Loucy (cell line): ENCODE measurements around the gene C1orf50.

Source experiments
- H2AFZ ChIP-seq: fragments of 200-600 bp; sonication (generic); 2 replicates; pipeline ENCODE4 v1.6.0; 2016; ENCODE audit warnings: antibody characterized with exemption, mild to moderate bottlenecking, low read length, moderate library complexity
- H3F3A ChIP-seq: fragments of 200-600 bp; 2 replicates; pipeline ENCODE4 v1.6.0; 2016; ENCODE audit warnings: antibody characterized with exemption, low read depth, mild to moderate bottlenecking
- H3K27me3 ChIP-seq: fragments of 200-600 bp; sonication (generic); 2 replicates; pipeline ENCODE4 v1.6.1; 2014; ENCODE audit warnings: low read length, mild to moderate bottlenecking; ENCODE audit not compliant: insufficient read depth, poor library complexity, severe bottlenecking
- H3K36me3 ChIP-seq: fragments of 200-600 bp; sonication (generic); 2 replicates; pipeline ENCODE4 v1.6.1; 2016; ENCODE audit warnings: low read length; ENCODE audit not compliant: insufficient read depth
- H3K4me1 ChIP-seq: fragments of 200-600 bp; sonication (generic); 2 replicates; pipeline ENCODE4 v1.5.1; 2014; ENCODE audit warnings: low read length, mild to moderate bottlenecking; ENCODE audit not compliant: insufficient read depth, poor library complexity, severe bottlenecking
- H3K4me2 ChIP-seq: fragments of 200-600 bp; sonication (generic); 2 replicates; pipeline ENCODE4 v1.6.0; 2014; ENCODE audit warnings: antibody characterized with exemption, low read length, low read depth, mild to moderate bottlenecking; ENCODE audit not compliant: poor library complexity, severe bottlenecking
- H3K4me3 ChIP-seq: fragments of 200-600 bp; sonication (generic); 2 replicates; pipeline ENCODE4 v1.5.1; 2014; ENCODE audit warnings: low read length, mild to moderate bottlenecking, mixed read lengths; ENCODE audit not compliant: poor library complexity, severe bottlenecking
- H3K79me2 ChIP-seq: fragments of 200-600 bp; sonication (generic); 2 replicates; pipeline ENCODE4 v1.6.1; 2014; ENCODE audit warnings: low read length; ENCODE audit not compliant: insufficient read depth
- H3K9ac ChIP-seq: fragments of 200-600 bp; sonication (generic); 2 replicates; pipeline ENCODE4 v1.6.0; 2014; ENCODE audit warnings: mild to moderate bottlenecking, low read depth, low read length, moderate library complexity; ENCODE audit not compliant: poor library complexity, severe bottlenecking
- H3K9me2 ChIP-seq: fragments of 200-600 bp; sonication (generic); replicated peaks from 2 replicates; pipeline ENCODE4 v1.6.1; 2016; ENCODE audit warnings: low read depth, low read length, mixed read lengths
- H3K9me3 ChIP-seq: fragments of 200-600 bp; sonication (generic); 2 replicates; pipeline ENCODE4 v1.6.1; 2014; ENCODE audit warnings: mild to moderate bottlenecking, antibody characterized with exemption, low read length, low read depth; ENCODE audit not compliant: insufficient read depth
- H4K20me1 ChIP-seq: fragments of 200-600 bp; sonication (generic); 2 replicates; pipeline ENCODE4 v1.6.0; 2014; ENCODE audit warnings: antibody characterized with exemption, low read length, mild to moderate bottlenecking; ENCODE audit not compliant: insufficient read depth, poor library complexity, severe bottlenecking
- CTCF ChIP-seq: fragments of 200-600 bp; sonication (generic); conservative IDR thresholded peaks from 2 replicates; pipeline ENCODE4 v1.5.1; 2014; ENCODE audit warnings: mild to moderate bottlenecking, antibody characterized with exemption, low read length
- EZH2phosphoT487 ChIP-seq: fragments of 200-600 bp; IDR thresholded peaks from 2 replicates; pipeline ENCODE4 v1.6.1; 2018; ENCODE audit warnings: antibody characterized with exemption, mild to moderate bottlenecking, moderate library complexity, borderline replicate concordance

C1orf50 gene

GRCh38 chr1:42824481-42825035 lies 57.5 kb downstream of the C1orf50 start:
- TF ChIP-seq CTCF (no peak), EZH2phosphoT487 (no peak)
- Histone ChIP-seq H3K4me2 (no peak overlapping the region), H3K27me3 (no peaks in the 10 kb centered on the region)

GRCh38 chr1:42825036-42825851 lies 58.2 kb downstream of the C1orf50 start:
- no peaks in the 10 kb centered on the region for H3F3A ChIP-seq
- no peaks in the 10 kb centered on the region for H3K9me3 ChIP-seq
- no peak overlapping the region for H3K4me3 ChIP-seq
- H3K4me2 ChIP-seq = no peak overlapping the region
- no peaks in the 10 kb centered on the region for H3K9me2 ChIP-seq
- H3K36me3 ChIP-seq = no peaks in the 10 kb centered on the region
- no peaks in the 10 kb centered on the region for H3K27me3 ChIP-seq
- no peak overlapping the region for H2AFZ ChIP-seq
- no peaks in the 10 kb centered on the region for H4K20me1 ChIP-seq
- H3K9ac ChIP-seq = no peak overlapping the region
- peaks cover 17% of the 10 kb centered on the region for H3K4me1 ChIP-seq
- TF ChIP-seq EZH2phosphoT487 = no peak
- no peak for TF ChIP-seq CTCF
- no peaks in the 10 kb centered on the region for H3K79me2 ChIP-seq

More at GRCh38 chr1:42824481-42825035, 57.5 kb downstream of the C1orf50 start:
- H3K4me1 ChIP-seq = peaks cover 17% of the 10 kb centered on the region
- no peaks in the 10 kb centered on the region for H3K9me2 ChIP-seq
- no peaks in the 10 kb centered on the region for H3K9me3 ChIP-seq
- H2AFZ ChIP-seq = no peak overlapping the region
- H3K79me2 ChIP-seq = no peaks in the 10 kb centered on the region
- no peak overlapping the region for H3K9ac ChIP-seq
- H3K4me3 ChIP-seq = no peak overlapping the region
- H3K36me3 ChIP-seq = no peaks in the 10 kb centered on the region
- no peaks in the 10 kb centered on the region for H4K20me1 ChIP-seq
- H3F3A ChIP-seq = no peaks in the 10 kb centered on the region
